Stimulated activated CD8-positive, alpha-beta memory T cell treated with anti-CD3 and anti-CD28 coated beads, Interleukin-4, amount 100 ng/mL, for 4 hours (primary cell): Measurements from ENCODE around the gene SOX18.
A peak's percentile ranks its signal among the peaks of the same experiment; 100 is the strongest.

Source experiments
- DNase-seq, 2 donors: peaks; one replicate each; pipeline ENCODE4 v3.0.0-alpha.2; 2020; ENCODE audit warnings: low read depth in 2 of 2, low spot score in 1 of 2

The SOX18 gene

DNA sequence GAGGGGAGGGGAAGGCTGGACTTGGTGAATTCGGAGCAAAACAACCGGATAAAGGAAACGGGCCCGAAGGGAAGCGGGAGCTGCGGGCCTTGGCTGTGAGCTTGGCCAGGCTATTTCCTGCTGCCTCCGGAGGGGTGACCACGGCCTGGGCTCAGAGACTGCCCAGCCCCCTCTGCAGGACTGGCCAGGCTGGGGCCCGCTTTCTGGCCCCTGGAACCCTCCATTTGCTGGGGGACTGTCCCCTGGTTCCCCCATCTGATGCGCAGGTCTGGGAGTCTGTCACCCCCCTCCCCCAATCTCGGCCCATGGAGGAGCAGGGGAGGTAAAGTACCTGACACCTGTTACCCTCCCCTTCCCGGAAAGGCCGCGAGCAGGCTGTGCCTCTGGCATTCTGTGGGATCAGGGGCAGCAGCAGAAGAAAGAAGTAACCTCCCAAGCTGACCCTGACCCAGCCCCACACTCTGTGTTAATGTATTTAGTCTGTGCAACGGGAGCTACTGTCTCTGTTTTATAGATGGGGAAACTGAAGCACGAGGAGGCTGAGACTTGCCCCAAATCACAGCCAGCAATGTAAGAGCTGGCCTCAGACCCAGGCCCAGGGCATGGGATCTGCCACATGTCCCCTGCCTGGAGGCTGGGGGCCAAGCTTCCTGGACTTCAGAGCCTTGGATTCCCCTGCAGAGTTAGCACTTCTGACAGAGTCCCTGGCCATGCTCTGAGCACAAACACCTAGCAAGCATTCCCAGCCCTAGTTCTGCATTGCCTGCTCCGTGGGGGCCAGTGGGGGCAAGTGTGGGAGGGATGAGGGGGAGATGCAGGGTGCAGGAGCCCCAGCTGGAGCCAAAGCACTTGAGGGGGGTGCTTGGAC is 9.9 kb downstream of the SOX18 start:
- no peak for DNase-seq

DNA sequence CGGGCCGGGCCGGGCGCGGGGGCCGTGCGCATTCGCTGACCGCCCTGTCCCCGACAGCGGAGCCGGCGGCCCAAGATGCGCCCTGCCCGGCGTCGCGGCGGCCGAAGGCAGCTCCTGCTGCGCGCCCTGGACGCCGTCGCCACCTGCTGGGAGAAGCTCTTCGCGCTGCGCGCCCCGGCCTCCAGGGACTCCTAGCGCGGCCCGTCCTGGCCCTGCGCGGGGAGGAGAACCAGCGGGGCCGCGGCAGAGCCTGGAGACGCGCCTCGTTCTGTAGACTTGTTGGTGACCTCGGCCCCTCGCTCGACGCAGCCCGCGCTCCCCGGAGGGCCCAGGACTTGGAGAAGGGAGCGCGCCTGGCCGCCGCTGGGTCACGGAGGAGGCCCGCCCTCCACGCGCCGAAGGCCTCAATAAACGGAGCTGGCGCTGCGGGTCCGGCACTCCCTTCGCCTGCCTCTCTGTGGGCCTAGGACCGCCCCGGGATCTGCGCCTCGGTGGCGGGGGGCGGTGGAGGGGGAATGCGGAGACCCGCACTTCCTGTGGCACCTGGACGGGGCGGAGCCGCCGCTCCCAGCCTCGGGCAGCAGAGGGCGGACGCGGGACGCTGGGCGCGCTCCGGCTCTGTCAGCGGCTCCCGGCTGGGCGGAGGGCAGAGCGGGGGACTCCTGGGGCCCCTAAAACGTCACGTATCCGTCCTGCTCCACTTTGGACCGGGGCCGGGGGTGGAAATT is 10.7 kb downstream of the SOX18 start:
- peak; percentile 44 to 45 for DNase-seq

DNA sequence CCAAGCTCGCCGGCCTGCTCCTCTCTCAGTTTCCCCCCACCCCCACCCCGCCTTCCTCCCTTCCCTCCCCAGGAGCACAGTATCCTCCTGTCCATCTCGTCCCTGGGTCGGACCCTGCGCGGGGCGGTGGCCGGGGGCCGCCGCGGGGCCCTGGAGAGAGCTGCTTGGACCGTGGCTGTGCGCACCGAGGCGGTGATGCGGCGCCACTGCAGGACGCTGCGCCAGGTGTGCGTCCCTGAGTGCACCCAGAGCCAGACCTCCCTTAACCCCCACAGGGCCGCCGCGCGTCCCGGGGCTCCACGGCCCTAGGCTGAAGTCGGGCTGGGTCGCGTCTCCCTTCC is 11.2 kb downstream of the SOX18 start:
- DNase-seq, result no peak

DNA sequence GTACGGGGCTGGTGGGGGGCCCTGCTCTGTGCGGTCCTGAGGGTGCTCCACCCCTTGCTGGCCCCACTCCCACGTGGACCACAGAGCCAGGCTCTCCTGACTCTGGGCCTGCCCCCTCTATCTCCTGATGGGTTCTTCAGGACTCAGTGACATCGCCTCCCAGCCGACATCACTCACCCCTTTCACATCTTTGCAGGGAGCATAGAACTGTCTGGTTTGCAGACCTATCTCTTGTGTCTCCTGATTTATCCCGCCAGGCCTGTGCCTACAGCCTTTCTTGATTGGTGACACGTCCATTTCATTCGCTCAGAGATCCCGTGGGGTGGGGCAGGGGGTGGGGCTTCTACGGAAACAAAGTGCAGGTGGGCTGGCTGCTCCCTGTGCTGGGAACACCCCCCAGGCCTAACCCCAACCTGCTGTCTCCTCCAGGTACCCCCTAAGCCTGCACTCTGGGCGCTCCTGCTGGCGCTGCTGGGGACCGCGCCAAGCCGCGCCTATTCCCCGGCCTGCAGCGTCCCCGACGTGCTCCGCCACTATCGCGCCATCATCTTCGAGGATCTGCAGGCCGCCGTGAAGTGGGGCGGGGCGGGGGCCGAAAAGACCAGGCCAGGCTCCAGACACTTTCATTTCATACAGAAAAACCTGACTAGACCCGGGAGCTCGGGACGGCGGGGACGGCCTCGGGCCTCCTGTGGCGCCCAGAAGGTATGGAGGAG is 11.8 kb downstream of the SOX18 start:
- DNase-seq, result no peak

DNA sequence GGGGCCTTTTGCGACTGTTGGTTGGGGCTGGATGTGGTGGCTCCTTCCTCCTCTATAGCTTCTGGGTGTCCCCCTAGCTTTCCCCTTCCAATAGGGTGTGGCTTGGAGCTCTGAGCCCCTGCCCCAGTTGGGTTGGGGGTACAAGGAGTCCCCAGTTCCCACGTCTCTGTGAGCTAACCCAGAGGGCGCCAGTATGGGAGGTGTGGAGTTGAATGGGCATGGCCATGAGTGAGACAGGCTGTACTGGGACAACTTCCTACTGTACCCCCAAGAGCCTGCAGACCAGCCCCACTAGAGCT is 12.3 kb downstream of the SOX18 start:
- no peak for DNase-seq

DNA sequence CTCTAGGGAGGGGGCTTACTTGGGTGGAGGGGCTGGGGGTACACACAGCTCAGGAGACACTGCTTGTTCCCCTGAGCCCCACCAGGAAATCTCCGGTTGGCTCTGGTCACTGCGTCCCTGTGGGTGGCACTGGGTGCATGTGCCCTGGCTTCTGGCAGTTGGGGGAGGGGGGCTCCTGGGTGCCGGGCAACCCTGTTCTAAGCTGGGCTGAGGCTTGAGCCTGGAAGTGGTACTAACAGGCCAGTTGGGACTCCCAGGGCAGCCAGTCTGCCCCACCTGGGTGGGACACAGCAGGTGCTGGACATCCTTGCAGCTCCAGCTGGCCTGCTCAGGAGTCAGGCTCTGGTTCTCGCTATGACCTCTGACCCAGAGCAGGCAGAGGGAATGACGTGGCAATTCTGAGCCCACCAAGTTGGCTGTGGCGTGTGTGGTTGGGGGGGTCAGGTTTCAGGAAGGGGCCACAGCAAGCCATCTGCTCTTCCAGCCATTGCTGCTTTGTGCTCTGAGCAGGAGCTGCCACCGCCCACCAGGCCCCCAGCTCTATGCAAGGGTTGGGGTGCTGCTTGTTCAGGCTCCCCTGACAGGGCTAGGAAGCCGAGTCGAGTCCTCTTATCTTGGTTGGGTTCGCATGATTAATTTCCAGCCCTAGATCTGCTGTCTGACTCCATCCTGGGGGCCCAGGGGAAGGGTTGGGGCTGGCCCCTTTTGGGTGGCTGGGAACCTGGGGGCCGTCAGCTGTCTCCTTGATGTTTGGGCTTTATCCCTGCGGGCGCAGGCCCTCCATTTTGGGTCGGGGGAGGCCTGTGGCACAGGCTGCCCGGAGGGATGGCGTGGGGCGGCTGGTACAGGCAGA is 12.9 kb downstream of the SOX18 start:
- no peak for DNase-seq

DNA sequence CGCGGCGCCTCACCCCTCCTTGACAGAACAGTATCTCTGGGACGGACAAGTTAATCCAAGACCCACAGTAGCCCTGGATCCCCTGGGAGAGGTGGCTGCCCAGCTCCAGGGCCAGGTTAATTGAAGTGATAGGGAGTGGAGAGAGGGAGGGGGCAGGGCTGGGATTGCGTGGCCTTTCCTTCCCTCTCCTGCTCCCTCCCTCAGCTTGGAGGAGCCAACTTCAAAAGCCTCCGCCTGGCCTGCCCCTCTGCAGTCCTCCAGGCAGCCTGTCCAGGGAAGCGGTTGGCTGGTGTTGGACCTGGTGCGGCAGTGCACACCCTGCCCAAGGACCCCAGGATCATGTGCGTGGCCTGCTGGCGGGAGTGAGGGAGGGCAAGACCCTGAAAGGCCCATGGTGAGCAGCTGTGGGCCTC is 13.5 kb downstream of the SOX18 start, which contains the start of gene C20orf204:
C20orf204 (plus strand) TSS at position 250 of the 413 bp plus-strand sequence; CDS start at position 392, 142 bp downstream.
- no peak for DNase-seq

DNA sequence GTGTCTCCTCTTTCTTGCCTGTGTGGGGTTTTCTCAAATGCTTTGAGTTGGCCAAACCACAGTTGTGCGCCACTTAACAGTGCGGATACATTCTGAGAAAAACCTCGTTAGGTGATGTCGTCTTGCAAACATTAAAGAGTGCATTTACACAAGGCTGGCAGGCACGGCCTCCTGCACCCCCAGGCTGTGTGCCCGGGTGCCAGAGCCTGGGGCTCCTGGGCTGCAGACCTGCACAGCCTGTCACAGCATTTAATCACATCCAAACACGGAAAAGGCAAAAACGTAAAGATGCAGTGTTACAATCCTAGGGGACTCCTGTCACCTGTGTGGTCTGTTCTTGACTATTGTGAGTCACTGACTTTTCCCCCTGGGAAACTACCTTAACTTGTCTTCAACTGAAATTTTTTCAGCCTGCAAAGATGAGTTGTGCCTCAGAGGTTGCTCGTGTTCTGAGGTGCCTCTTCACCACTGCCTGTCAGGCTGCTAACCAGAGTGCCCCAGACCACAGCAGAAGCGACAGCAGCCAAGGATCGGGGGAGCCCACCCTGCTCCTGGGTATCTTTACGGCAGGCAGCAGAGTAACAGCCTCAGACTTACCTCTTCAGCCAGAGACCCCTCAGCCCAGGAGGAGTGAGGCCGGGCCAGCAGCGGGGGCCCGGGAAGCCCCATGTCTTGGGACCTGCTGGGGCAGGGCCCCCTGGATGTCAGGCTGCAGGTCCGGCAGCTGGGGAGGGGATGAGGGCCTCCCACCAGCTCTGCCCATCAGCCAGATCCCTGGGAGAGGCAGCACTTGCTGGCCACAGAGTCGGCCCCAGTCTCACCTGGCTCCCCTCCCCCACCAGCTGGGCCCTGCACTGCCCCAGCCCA is 14.1 kb downstream of the SOX18 start:
- no peak for DNase-seq

DNA sequence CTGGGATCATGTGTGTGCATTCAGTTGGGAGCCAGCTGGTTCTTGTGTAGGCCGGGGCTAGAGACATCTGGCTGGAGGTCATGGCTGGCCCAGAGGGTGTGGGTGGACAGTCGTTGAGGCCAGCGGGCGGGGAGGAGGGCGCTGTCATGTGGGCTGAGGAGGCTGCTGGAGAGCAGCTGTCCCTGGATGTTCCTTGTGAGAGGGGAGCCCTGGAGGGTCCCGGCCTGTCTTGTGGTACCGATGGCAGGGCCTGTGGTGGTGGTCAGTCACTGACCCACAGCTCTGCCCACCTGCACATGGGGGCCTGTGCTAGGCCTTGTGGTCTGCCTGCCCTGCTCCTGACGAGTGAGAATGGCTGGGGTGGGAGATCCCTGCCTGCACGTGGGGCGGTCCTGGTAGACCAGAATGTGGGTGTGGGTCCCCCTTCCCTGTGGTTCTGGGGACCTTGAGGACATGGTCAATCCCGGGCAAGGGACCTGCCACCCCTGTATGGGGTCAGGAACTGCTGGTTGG is 15.4 kb downstream of the SOX18 start:
- DNase-seq, result no peak

DNA sequence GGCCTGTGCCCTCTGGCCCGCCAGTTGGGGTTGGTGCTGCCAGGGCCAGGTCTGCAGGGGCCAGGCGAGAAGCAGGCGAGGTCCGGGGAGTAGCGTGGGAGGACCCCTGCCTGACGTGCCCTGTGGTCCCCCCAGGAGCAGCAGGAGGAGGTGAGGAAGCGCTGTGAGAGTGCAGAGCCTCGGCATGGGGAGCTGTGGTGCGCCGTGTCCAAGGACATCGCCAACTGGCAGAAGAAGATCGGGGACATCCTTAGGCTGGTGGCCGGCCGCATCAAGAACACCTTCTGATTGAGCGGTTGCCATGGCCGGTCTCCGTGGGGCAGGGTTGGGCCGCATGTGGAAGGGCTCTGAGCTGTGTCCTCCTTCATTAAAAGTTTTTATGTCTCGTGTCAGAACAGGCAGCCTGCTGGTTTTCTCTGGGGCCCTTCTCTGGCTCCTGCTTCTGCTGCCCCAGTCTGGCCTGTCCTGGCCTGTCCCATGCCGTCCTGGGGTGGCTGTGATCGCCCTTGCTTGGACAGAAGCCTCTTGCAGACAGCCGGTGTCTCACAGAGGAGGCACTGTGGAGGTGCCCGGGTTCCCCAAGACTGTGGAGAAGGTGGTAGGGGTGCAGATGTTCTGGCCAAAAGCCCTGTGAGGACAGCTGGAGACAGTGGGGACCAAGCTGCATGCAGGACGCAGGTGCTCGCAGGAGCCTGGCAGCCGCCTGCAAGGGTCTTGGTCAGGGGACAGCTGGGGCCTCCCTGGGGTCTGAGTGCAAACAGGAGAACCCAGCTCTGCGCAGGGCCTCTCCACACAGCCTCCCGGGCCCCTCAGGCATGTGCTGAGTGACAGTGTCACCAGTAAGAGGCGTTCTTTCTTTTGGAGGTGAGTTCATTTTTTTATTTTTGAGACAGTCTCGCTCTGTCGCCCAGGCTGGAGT is 16.5 kb downstream of the SOX18 start:
- no peak for DNase-seq

DNA sequence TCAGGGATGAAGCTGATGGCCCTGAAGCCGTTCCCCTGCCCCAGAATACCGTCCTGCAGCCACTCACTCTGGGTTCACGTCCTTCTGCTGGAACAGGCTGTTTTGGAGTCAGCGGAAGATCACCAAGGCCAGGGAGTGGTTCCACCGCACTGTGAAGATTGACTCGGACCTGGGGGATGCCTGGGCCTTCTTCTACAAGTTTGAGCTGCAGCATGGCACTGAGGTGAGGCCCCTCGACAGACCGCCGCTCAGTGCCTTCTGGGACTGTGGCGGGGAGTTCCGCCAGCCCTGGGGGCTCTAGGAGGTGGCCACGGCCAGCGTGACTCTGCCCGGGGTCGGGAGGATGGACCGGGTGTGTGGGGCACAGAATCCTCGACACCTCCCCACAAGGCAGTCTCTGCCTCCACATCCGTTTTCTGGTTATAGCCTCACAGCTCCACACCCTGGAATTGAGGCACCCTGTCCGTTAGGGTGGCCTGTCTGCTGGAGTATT is 17.6 kb downstream of the SOX18 start:
- DNase-seq, result no peak

DNA sequence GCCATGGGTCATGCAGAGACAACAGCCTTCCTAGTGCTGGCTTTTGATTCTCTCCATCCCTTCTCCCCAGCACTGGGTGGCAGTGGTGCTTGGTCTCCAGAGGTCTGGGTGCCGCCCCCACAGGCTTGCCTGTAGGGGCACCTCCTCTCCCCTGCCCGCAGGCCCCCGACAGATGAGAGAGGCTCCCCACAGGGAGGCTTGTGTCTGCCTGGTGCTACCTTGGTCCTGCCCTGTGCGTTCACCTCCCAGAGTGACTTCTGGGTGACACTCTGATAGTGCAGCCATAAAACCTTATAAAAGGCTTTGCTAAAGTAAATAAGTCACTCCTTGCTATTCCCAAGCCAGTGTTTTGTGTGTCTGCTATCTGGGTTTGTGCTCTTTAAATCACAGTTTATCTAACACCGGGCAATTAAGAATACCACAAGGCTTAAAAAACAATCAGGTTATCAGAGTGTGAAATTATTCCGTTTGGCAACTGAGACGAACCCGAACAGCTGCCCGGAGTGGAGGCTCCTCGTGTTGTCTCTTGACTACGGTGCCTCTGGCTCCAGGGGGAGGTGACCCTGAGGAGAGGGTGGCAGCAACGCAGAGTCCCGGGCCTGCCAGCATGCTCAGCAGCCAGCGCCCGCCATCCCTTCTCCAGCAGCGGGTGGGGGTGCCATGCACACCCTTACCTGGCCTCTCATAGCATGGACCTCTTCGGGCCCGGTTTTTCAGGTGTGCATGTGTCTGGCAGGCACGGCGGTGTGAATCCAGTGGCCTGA is 18.9 kb downstream of the SOX18 start:
- no peak for DNase-seq

DNA sequence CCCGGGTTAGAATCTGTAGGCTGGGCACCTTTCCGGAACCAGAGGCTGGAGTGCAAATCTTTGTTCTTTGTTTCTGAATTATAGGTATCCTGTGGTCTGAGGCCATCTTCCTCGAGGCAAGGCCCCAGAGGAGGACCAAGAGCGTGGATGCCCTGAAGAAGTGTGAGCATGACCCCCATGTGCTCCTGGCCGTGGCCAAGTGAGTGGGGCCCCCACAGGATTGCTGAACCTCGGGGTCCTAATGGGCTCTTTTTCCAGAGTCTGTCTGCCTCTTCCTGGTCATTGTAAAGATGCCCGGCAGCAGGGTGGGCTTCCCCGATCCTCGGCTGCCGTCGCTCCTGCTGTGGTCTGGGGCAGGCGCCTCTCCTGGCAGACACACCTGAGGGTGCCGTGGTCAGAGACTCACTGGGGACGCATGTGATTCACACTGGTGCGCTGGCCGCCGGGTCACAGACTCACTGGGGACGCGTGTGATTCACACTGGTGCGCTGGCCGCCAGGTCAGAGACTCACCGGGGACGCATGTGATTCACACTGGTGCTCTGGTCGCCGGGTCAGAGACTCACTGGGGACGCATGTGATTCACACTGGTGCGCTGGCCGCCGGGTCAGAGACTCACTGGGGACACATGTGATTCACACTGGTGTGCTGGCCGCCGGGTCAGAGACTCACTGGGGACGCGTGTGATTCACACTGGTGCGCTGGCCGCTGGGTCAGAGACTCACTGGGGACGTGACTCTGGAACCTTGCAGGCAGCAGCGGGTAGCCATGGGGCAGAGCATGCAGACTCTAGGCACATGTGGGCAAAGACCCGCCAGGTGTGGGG is 19.9 kb downstream of the SOX18 start:
- DNase-seq, result no peak

DNA sequence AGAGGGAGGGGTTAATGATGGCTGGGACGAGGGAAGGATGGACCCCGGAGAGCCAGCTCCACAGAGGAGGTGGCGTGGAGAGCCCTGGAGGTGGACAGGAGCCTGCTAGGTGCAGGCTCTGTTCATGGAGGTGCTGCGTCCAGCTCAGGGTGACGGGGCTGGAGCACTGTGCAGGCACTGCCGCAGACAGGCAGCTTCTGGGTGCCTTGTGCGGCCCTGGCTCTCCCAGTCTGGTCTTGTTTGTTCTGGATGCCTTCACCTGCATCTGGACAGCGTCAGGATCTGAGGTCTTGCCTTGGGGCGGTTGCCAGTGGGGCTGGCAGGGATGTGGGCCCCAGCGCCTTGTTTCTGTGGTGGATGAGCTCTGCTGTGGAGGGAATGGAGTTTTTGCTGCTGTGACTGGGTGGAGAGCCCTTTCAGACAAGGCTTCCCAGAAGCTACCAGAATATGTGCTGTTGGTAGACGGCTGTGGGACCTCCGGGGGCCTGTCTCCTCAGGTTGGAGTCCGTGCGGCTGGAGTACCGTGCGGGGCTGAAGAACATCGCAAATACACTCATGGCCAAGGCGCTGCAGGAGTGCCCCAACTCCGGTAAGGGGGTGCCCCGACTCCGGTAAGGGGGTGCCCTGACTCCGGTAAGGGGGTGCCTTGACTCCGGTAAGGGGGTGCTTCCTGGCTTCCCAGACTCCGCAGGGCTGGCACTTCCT is 21.3 kb downstream of the SOX18 start:
- DNase-seq, result no peak

DNA sequence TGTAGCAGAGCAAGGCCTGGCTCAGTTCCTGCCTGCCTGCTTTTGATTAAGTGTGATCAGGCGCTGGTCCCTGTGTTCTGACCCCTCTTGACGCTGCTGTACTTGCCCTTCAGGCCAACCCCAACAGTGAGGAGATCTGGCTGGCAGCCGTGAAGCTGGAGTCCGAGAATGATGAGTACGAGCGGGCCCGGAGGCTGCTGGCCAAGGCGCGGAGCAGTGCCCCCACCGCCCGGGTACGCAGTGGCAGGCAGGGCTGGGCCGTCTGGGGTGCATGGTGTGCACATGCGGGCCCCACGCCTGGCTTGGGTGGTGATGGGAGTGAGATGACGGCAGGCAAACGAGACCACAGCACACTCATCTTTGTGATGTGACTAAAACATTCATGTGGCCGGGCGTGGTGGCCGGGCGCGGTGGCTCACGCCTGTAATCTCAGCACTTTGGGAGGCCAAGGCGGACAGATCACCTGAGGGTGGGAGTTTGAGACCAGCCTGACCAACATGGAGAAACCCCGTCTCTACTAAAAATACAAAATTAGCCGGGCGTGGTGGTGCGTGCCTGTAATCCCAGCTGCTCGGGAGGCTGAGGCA is 23.5 kb downstream of the SOX18 start:
- DNase-seq, result no peak
